Subcutaneous adipose tissue (tissue), 4 donors: ENCODE measurements around the gene CAMKMT. TPM values are rescaled to one million over a fixed set of nuclear protein-coding genes. Genes with fewer than 3 reads are reported as not detected.

Source experiments
- total RNA-seq, 4 donors: library from RNA; depleted of rRNA; stranded (reverse); fragments of >200 nt; gene quantifications; one replicate each; pipeline ENCODE4 v1.1.0, GENCODE V29; 2016
- TF ChIP-seq, protein P1 (sequence below): fragments of 450-650 bp; IDR thresholded peaks from one replicate; pipeline ENCODE4 v1.5.1; 2016; ENCODE audit warnings: low read depth, mild to moderate bottlenecking, control low read depth, antibody characterized with exemption, moderate library complexity

Gene CAMKMT
- total RNA-seq, 4 donors from 2014 or later, result 7.7 to 14.0 (median 10.3) TPM

DNA sequence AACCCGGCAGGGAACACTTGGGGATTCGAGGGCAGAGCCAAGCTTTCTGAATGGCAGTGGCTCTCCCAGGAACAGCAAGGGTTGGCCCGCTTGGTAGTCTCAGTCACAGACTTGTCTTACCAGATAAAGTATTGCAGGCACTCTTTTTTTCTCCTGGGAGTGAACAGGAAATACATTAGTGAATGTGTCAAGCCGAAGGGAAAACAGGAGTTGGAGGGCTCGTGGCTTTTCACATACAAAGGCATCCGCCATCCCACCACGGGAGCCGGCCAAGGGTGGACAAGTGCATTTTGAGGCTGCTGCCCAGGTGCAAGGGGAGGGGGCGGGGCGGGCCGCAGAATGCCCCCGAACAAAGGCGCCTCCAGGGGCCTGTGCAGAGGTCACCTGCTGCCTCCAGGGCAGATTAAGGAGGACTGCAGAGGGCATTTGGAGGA is 416.5 kb downstream of the CAMKMT start:
- TF ChIP-seq, protein P1, sequence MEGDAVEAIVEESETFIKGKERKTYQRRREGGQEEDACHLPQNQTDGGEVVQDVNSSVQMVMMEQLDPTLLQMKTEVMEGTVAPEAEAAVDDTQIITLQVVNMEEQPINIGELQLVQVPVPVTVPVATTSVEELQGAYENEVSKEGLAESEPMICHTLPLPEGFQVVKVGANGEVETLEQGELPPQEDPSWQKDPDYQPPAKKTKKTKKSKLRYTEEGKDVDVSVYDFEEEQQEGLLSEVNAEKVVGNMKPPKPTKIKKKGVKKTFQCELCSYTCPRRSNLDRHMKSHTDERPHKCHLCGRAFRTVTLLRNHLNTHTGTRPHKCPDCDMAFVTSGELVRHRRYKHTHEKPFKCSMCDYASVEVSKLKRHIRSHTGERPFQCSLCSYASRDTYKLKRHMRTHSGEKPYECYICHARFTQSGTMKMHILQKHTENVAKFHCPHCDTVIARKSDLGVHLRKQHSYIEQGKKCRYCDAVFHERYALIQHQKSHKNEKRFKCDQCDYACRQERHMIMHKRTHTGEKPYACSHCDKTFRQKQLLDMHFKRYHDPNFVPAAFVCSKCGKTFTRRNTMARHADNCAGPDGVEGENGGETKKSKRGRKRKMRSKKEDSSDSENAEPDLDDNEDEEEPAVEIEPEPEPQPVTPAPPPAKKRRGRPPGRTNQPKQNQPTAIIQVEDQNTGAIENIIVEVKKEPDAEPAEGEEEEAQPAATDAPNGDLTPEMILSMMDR, result no peak

DNA sequence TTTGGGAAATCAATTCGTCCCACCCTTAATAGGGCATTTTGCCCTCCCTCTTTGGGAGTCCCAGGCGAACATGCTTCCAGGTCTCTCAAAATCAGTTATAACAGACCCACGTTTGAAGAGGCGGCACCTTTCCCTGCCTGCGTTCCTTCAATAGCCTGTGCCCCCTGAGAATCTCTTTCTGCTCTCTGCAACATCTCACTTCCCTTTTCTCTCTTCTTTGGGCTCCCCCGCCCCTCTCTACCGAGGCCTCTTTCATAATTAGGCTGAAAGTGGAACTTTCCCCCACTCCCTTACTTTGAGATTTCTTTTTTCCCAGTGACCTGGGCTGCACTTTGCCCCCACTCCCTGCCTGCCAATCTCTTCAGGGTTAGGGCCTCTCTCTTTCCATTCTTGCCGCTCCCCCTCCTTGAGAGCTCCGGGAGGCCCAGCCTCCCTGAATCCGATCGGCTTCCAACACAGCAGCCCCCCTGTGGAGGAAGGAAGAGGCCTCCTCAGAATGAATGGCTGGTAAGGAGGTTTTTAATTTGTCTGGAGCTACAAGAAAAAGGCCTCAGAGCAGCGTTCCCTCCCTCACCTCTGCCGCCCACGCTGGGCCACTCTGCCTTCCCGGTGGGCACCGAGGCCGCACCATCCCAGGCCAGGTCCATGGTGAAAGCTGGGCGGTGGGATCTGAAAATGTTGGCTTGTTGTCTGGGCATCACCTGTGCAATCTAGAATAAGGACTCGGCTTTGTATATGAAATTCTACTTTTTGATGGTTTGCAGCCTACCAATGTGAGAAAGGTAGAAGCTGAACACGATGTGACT is 417.1 kb downstream of the CAMKMT start:
- TF ChIP-seq, protein P1, result no peak

DNA sequence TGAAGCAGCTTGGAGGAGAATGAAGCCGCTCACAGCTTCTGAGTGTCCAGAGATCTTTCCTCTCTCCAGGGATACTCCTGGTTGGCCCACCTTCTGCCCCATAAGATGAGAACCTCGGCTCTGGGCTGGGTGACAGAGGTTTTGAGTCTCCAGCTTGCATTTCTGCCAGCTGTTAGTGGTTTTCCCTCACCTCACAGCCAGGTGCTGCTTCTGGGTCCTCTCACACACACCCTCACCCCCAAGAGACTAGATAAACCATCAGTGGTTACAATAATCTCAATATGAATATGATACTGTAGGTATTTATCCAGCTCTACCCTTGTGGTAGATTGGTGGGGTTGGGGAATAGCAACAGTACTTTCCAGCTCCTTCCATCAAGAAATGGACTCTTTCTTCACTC is 418.0 kb downstream of the CAMKMT start:
- TF ChIP-seq, protein P1, result no peak

DNA sequence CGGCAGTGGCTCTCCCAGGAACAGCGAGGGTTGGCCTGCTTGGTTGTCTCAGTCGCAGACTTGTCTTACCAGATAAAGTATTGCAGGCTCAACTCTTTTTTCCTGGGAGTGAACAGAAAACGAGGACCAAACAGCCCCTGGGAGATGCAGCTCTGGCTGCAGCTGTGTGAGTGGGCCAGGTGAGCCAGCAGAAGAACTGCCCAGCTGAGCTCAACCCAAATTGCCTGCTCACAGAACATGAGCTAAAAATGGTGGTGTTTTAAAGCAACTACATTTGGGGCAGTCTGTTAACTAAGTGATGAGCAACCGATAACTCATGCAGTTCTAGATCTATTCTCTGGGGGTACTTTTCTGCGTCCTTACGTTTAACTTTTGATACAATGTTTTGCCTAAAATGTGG is 418.7 kb downstream of the CAMKMT start:
- TF ChIP-seq, protein P1, result no peak

DNA sequence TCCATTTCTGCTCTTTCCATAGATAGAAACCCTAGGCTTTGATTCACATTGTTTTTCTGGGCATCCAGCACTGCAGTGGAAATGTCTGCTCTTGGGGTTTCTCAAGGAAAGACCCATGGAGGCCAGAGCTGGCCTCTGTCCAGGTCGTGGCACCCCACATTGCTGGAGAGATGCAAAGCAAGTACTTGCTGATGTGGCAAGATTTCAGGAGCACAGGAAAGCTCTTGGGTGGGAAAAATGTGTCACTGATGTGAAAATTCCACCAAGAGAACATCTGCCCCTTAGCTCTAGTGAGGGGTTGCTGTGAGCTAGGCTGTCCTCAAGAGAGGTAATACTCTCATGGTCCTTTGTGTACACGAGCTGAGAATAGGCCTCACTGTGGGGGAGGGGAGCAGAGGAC is 423.7 kb downstream of the CAMKMT start:
- TF ChIP-seq, protein P1, result no peak

DNA sequence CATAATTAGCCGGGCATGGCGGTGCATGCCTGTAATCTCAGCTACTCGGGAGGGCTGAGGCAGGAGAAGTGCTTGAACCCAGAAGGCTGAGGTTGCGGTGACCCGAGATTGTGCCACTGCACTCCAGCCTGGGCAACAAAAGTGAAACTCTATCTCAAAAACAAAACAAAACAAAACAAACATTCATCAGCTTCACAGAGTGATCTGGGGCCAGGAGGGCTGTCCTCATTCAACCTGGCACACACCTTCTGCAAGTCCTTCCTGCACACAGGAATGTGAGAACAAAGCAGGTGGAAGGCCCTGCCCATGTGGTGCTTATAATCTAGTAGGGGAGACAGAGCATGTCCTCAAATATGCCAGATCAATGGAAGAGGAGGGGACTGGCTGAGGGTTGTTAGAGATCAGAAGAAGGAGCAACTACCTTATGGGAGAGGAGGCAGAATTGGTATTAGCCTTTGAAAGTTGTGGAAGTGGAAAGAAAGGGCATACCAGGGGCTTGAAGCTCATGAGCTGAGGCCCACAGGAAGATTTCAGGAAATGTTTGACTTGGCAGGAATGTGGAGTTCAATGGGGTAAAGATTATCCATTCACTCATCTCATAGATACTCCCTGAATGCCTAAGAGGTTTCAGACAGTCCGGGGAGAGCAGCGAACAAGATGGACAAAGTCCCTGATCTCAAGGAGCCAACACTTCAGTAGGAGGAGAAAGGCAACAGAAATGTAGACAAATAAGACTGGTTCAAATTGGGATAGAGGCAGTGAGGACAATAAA is 424.5 kb downstream of the CAMKMT start:
- TF ChIP-seq, protein P1, result no peak

DNA sequence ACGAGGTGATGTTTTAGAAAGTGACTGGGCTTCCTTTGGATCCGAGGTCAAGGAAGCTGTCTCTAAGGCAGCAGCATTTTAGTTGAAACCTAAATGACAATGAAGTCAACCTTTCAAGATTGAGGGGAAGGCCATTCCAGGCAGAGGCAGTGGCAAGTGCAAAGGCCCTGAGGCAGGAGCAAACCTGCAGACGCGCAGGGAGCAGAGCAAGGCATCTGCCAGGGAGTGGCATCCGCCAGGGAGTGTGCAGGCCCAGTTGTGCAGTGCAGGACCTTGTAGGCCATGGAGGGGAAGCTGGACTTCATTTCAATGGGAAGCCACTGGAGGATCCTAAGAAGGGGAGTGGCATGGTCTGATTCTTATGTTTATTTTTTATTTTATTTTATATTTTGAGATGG is 425.1 kb downstream of the CAMKMT start:
- TF ChIP-seq, protein P1, result no peak
